ENCODE data around the gene C22orf39.

Gene C22orf39

DNA sequence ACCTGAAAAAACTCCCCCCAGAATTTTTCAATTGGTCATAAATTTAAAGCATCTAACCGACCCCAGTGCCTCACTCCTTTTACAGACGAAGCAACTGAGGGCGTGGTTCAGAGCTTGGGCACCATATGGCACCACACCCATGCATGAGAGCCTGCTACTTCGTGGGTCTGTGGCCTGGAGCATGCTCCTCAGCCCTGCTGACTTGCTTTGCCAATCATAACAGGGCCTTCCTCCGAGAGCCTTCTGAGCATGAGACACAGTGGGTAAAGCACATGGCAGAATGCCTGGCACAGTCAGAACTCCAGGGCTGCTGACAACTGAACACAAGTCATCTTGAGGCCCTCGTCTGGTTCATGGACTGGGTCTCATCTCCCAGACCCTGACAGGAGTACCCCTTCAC lies 49.3 kb downstream of the C22orf39 start:
- DNase-seq (ENCODE audit: low spot score), result no peak

DNA sequence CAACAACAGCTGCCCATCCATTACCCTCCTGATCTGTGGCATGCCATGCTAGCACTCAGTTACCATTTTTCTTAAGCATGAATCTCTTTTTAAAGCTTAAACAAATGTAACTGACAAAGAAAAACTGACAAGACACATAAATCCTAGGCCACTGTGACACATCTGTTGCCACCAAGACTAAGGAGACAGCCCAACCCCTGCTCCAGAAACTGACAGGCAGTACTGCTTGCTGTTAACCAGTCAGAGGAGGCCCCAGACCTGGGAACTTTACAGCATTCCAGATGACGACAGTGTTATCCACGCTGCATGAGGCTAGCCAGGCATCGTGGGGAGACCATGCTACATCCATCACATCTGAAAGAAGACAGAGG lies 49.8 kb downstream of the C22orf39 start:
- no peak for DNase-seq (ENCODE audit: low spot score)

DNA sequence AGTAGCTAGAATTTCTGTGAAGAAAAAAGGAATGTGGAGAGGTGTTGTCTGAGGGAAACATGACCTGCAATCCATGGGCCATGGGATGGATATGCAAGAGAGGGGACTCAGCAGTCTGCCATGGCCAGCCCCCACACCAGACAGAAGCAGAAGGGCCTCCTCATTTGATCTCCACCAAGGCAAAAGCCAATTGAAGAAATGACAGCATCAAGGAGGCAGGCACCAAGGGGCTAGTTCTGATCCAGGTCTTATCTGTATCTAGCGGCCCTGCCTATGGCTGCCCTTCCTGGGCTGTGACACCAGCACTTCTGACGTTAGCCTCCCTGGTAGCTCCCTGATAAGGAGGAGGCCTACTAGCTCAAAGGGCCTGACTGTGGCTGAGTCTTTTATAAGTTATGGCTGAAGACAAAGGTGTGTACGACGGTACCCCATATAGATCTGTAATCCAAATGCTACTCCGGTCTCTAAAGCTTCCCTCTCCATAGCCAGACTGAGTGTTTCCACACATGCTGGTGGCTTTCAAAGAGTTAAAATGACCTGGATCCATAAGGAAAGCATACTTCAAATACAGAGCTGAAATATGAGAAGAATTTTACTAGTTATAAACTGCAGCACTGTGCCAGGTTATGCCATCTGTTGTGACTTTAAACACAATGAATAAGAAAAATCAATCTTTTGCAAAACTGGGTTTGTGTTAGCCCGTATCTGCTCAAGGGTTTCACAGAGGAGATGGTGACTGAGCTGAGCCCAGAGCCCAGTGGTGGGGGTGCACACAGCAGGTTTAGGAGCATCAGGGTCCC lies 50.4 kb downstream of the C22orf39 start:
- DNase-seq (ENCODE audit: low spot score), result no peak

DNA sequence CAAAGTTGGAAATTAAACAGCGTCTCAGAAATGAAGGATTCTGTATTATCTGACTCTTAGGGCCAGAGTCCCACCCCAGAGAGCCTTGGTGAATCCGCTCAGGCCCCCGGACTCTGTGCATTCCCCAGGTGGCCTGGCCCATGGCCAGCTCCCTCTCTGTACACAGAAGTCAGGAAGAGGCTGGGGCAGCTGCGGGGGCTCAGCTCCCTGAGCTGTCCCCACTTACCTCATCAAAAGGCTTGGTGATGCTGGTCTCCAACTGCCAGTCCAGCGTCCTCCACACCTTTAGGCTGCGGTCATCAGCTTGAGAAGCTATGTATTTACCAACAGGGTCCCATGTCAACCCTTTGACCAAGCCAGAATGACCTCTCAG lies 51.0 kb downstream of the C22orf39 start:
- no peak for DNase-seq (ENCODE audit: low spot score)

DNA sequence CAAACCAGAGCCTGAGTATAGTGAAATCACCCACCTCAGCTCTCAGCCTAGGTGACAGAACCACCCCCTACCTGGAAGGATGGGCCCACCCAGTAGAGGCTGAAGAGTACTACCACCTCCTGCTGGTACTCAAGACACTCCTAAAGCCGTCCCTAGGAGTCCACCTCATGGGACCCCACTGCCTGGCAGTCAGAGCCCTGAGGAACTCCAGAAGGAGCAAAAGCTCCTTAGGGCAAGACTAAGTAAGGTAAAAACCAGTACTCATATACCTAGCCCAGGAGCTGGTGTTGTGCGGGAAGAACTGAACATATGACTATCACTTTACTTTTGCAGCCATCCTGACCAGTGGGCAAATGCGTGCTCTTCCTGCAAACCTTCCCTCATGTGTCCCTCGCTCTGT lies 52.2 kb downstream of the C22orf39 start:
- no peak for DNase-seq (ENCODE audit: low spot score)

DNA sequence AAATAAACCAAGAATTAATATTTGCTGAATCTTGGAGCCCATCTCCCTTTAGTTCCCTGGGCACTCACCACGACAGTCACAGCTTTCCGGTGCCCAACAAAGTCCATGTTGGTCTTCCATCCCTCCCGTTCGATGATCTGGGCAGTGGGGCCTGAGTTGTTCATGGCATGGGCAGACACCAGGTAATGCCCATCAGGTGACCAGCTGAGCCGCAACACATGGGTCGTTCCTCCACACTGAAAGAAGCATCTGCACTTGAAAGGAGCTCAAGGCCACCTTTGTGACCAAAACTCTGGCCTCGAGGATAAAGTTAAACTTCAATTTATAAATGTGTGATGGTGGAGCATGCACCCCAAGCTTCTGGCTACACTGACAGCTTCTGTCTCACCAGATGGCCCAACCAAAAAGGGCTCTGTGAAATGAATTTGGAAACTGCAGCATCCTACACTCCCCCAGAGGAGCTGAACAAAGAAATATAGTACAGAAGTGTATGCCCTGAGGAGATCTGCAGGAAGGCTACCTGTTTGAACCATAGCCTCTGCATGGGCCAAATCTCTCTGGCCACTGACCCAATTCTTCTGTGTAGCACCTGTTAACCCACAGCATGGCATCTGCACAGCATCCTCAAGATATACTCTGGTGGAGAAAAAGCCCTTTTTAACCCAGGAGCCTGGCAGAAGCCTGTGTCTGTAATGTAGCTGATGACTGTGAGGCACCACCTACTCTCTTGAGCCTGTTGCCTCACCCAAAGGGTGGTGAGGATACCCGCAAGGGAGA lies 53.0 kb downstream of the C22orf39 start:
- no peak for DNase-seq (ENCODE audit: low spot score)

DNA sequence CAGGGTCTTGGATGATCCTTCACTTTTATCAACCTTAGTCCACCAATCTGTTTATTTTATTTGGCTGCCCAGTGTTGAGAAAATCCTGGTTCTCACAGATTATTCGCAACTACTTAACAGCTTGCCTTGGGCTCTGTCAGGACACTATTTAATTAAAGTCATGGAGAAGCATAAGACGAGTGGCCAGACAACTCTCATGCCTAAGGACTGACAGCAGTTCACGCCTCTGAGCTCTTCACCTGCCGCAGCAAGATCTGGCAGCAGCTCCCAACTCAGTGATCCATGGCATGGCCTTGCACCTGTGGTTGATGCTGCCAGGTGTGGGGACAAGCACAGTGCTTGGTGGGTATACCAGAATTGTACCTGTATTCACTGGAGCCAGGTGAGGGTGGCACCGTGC lies 53.8 kb downstream of the C22orf39 start:
- no peak for DNase-seq (ENCODE audit: low spot score)

All from putamen (tissue), 1 donor.